Stimulated activated CD4-positive, alpha-beta T cell treated with anti-CD3 and anti-CD28 coated beads, Interleukin-15, amount 100 ng/mL, for 1 hour (primary cell): ENCODE results near the gene U2SURP.

Source experiments
- DNase-seq, 2 donors: peaks; one replicate each; pipeline ENCODE4 v3.0.0-alpha.2; 2020; ENCODE audit warnings: low read depth in 1 of 2, low spot score in 1 of 2

The U2SURP gene

DNA sequence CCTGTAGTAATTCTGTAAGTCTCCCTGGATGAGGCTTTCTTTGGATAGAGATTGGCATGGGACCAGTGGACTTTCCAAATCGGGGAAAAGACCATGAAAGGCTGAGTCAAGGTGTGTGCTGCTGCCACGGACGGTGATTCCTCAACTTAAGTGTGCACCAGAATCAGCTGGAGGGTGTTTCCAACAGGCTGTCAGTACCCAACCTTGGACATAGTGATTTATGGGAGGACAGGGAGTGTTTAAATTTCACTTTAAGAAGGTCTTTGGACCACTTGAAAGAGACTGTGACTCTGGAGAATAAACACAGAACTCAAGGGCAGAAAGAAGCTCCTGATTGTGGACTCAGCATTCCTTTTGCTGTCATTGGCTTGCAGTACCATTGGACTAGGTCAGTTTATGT, 97.8 kb downstream of the U2SURP start:
- DNase-seq, result no peak

- DNase-seq, result no peak
Observed at GRCh38 chr3:143099690-143100089, 98.3 kb downstream of the U2SURP start.

GRCh38 chr3:143100451-143100850, 99.1 kb downstream of the U2SURP start:
- DNase-seq, result no peak

DNA sequence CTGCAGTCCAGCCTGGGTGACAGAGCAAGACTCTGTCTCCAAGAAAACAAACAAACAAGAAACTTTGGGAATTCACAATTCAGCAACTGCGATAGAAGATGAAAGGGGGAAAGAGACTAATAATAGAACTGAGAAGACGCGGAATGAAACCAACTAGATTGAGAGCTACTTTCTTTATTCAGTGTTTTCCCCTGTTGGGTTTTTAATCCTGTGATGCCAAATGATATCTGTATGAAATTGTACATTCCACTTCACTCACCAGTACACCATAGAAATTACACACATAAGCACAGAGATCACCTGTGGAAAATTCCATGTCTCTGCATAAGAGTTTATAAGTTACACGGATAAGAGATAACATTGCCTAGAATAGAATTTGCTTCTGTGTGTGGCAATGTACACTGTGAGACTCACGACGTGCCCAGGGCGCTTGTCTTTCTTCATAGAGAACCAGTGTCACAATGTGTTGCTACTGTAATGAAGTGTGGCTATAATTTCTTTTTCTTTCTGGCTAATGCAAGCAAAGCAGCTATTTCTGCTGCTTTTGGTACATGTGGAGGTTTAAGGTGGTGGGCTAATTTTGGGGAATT, 100.5 kb downstream of the U2SURP start:
- DNase-seq, result no peak

DNA sequence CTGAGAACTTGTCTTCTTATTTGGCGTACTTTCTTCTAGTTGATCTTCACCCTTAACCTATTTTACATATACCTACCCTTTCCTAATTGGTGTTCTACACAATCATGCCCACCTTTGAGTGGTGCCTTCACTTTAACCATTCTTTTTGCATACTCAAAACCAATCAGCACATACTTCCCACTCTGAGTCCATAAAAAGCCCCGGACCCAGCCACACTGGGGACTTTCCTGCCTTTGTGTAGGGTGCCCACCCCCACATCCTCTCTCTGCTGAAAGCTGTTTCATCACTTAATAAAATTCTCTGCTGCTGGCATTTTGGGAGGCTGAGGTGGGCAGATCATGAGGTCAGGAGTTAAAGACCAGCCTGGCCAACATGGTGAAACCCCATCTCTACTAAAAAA, 102.3 kb downstream of the U2SURP start:
- no peak for DNase-seq

DNA sequence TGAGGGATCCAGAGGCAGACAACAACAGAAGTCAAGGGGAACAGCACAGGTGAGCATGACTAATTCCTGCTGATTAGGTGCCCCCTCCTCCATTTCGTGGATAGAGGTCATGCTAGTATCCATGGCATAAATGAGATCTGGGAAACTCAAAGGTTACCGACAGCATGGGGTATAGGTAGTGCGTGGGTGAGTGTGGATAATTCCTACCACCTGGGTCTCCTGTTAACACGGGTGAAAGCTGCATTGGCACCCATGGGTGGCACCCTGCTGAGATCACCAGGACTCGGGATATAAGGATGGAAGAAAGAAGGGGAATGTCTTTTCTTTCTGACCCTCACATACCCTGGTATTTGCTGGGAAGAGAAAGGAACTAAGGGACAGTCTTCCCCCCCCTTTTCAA, 103.8 kb downstream of the U2SURP start:
- DNase-seq, result no peak

- DNase-seq, result no peak
Observed at GRCh38 chr3:143109861-143110260, 108.5 kb downstream of the U2SURP start.
